WTC11 (cell line): ENCODE data around the gene BTBD8.

ENCODE experiments used
- CREM ChIP-seq: sonication (generic); formaldehyde crosslinking; IDR thresholded peaks from 2 replicates; pipeline ENCODE4 v1.8.1; 2022; ENCODE audit warnings: mild to moderate bottlenecking, missing genetic modification reagents, moderate library complexity
- CTCF ChIP-seq: fragments of 200-600 bp; IDR thresholded peaks from 2 replicates; pipeline ENCODE4 v1.8.0; 2022; ENCODE audit warnings: antibody characterized with exemption
- E2F5 ChIP-seq: sonication (generic); formaldehyde crosslinking; IDR thresholded peaks from 2 replicates; pipeline ENCODE4 v1.8.1; 2022; ENCODE audit warnings: mild to moderate bottlenecking, moderate library complexity, missing genetic modification reagents
- FOXJ3 ChIP-seq: sonication (generic); formaldehyde crosslinking; IDR thresholded peaks from 2 replicates; pipeline ENCODE4 v1.9.0; 2021; ENCODE audit warnings: missing genetic modification reagents, mild to moderate bottlenecking, borderline replicate concordance
- PRDM15 ChIP-seq: sonication (generic); formaldehyde crosslinking; IDR thresholded peaks from 2 replicates; pipeline ENCODE4 v1.8.0; 2022; ENCODE audit warnings: missing genetic modification reagents
- SP1 ChIP-seq: sonication (generic); formaldehyde crosslinking; conservative IDR thresholded peaks from 2 replicates; pipeline ENCODE4 v1.8.1; 2022; ENCODE audit warnings: missing genetic modification reagents
- USF2 ChIP-seq: sonication (generic); formaldehyde crosslinking; IDR thresholded peaks from 2 replicates; pipeline ENCODE4 v1.8.1; 2023; ENCODE audit warnings: mild to moderate bottlenecking, missing genetic modification reagents, moderate library complexity

- no peak for TF ChIP-seq CTCF
- no peak for TF ChIP-seq USF2 (CRISPR knock-in tag)
- TF ChIP-seq PRDM15 (CRISPR knock-in tag) = no peak
- TF ChIP-seq SP1 (CRISPR knock-in tag) = no peak
- TF ChIP-seq FOXJ3 = no peak
- TF ChIP-seq E2F5 = no peak
- no peak for TF ChIP-seq CREM (CRISPR knock-in tag)
These were observed 85.2 kb downstream of the BTBD8 start for GRCh38 chr1:92165389-92165788.
